ENCODE results near the gene ARHGEF12.

ARHGEF12 gene

GRCh38 chr11:120336641-120337354, 585 bp downstream of the ARHGEF12 start:
- TF ChIP-seq NFIC (IDR thresholded peaks at IDR 0.05) (no peak), EGR1 (IDR thresholded peaks at IDR 0.05) (no peak), TAF1 (IDR thresholded peaks at IDR 0.05; ENCODE audit: low read depth) (no peak), TEAD4 (IDR thresholded peaks at IDR 0.05) (no peak; the same call in 1 of the 2 replicates), CEBPB (IDR thresholded peaks at IDR 0.05) (no peak)

GRCh38 chr11:120337355-120338106, 1.3 kb downstream of the ARHGEF12 start:
- TF ChIP-seq CREB1 (IDR thresholded peaks at IDR 0.05; ENCODE audit: low read depth) (no peak), MAX (IDR thresholded peaks at IDR 0.05) (no peak), EP300 (IDR thresholded peaks at IDR 0.05; ENCODE audit: borderline replicate concordance) (no peak), FOXM1 (IDR thresholded peaks at IDR 0.05; ENCODE audit: borderline replicate concordance, low read depth) (no peak), EGR1 (IDR thresholded peaks at IDR 0.05) (no peak), TAF1 (IDR thresholded peaks at IDR 0.05; ENCODE audit: low read depth) (no peak), NFIC (IDR thresholded peaks at IDR 0.05) (no peak)
- TF ChIP-seq, protein P1, sequence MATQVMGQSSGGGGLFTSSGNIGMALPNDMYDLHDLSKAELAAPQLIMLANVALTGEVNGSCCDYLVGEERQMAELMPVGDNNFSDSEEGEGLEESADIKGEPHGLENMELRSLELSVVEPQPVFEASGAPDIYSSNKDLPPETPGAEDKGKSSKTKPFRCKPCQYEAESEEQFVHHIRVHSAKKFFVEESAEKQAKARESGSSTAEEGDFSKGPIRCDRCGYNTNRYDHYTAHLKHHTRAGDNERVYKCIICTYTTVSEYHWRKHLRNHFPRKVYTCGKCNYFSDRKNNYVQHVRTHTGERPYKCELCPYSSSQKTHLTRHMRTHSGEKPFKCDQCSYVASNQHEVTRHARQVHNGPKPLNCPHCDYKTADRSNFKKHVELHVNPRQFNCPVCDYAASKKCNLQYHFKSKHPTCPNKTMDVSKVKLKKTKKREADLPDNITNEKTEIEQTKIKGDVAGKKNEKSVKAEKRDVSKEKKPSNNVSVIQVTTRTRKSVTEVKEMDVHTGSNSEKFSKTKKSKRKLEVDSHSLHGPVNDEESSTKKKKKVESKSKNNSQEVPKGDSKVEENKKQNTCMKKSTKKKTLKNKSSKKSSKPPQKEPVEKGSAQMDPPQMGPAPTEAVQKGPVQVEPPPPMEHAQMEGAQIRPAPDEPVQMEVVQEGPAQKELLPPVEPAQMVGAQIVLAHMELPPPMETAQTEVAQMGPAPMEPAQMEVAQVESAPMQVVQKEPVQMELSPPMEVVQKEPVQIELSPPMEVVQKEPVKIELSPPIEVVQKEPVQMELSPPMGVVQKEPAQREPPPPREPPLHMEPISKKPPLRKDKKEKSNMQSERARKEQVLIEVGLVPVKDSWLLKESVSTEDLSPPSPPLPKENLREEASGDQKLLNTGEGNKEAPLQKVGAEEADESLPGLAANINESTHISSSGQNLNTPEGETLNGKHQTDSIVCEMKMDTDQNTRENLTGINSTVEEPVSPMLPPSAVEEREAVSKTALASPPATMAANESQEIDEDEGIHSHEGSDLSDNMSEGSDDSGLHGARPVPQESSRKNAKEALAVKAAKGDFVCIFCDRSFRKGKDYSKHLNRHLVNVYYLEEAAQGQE (IDR thresholded peaks at IDR 0.05; ENCODE audit: low read depth): no peak

DNA sequence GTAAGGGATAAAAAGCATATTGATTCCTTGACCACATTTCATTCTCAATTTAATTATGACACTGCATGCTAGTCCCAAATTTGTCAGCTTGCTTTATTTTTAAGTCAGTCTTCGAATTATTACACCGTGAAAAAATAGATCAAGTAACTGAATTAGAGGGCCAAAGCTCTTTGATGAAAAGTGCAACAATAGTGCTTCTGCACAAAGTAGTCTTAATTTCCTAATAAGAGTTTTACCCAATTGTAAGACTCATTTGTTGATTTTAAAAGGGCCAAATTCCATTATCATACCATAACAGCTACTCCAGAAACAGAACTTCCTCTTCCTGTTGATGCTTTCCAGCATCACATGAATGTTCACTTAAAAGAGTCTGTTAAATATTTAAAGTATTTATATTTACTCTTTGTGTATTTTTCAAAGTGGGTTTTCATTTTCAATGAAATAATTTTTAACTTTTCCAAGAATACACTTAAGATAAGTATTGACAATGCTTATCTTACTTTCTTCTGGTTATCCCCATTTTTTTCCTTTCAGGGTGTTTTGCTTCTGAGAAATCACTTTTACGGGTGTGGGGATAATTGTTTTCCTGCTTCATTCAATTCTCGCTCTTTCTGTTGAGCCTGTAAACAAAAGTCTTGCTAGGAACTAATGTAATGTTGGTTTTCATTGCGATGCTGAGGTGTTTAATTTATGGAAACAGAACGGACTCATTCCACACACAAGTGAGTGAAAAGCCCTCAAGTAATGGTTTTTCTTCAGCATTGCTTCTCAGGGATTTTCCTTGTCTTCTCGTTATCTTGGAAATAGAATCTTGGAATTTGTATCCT, 2.1 kb downstream of the ARHGEF12 start:
- TF ChIP-seq FOXM1 (IDR thresholded peaks at IDR 0.05; ENCODE audit: borderline replicate concordance, low read depth) (no peak), YY1 (IDR thresholded peaks at IDR 0.05; ENCODE audit: low read depth) (no peak), ZBTB7A (IDR thresholded peaks at IDR 0.05; ENCODE audit: low read depth) (no peak), RAD21 (IDR thresholded peaks at IDR 0.05; ENCODE audit: low read depth) (no peak), EGR1 (IDR thresholded peaks at IDR 0.05) (no peak), TCF12 (IDR thresholded peaks at IDR 0.05; ENCODE audit: low read depth) (no peak), TAF1 (IDR thresholded peaks at IDR 0.05; ENCODE audit: low read depth) (no peak), CEBPB (IDR thresholded peaks at IDR 0.05) (no peak), NFIC (IDR thresholded peaks at IDR 0.05) (no peak), MAX (IDR thresholded peaks at IDR 0.05) (no peak), USF1 (IDR thresholded peaks at IDR 0.05) (no peak), EP300 (IDR thresholded peaks at IDR 0.05; ENCODE audit: borderline replicate concordance) (no peak), CREB1 (IDR thresholded peaks at IDR 0.05; ENCODE audit: low read depth) (no peak), TEAD4 (IDR thresholded peaks at IDR 0.05) (no peak)
- TF ChIP-seq, protein P1 (IDR thresholded peaks at IDR 0.05; ENCODE audit: low read depth): no peak

- TF ChIP-seq, protein P1 (IDR thresholded peaks at IDR 0.05; ENCODE audit: low read depth): no peak
- TF ChIP-seq CEBPB (IDR thresholded peaks at IDR 0.05): no peak
- no peak for TF ChIP-seq USF1 (IDR thresholded peaks at IDR 0.05)
- no peak for TF ChIP-seq TCF12 (IDR thresholded peaks at IDR 0.05; ENCODE audit: low read depth)
- TF ChIP-seq RAD21 (IDR thresholded peaks at IDR 0.05; ENCODE audit: low read depth): no peak
- TF ChIP-seq YY1 (IDR thresholded peaks at IDR 0.05; ENCODE audit: low read depth): no peak
- TF ChIP-seq FOXM1 (IDR thresholded peaks at IDR 0.05; ENCODE audit: borderline replicate concordance, low read depth): no peak
- no peak for TF ChIP-seq NFIC (IDR thresholded peaks at IDR 0.05)
- TF ChIP-seq CREB1 (IDR thresholded peaks at IDR 0.05; ENCODE audit: low read depth): no peak
Measured at GRCh38 chr11:120339394-120339890, 3.2 kb downstream of the ARHGEF12 start.

Measured in Ishikawa (cell line).